ENCODE results near the gene DAAM1. TPM values are rescaled to one million over a fixed set of nuclear protein-coding genes. Genes with fewer than 3 reads are reported as not detected.

The DAAM1 gene
- total and polyA plus RNA-seq, 8 donors, result 6.2 to 26.7 (median 16.0) TPM

GRCh38 chr14:59189091-59189785 is 771 bp downstream of the DAAM1 start:
- peak overlapping the region; percentile 96 to 98 (median 97) for H3K27ac ChIP-seq
- H3K36me3 ChIP-seq, result no peaks in the 10 kb centered on the region
- no peaks in the 10 kb centered on the region for H3K27me3 ChIP-seq
- DNase-seq, result peak; percentile 30 to 87 (median 34)
- FAIRE-seq, result no peak
- H3K4me3 ChIP-seq, result peak overlapping the region; percentile 38 to 83 (median 68)
- TF ChIP-seq CTCF (IDR thresholded peaks at IDR 0.05), result no peak
- peaks cover 17 to 24% (median 18%) of the 10 kb centered on the region in 3 donors for H3K4me1 ChIP-seq
- intact Hi-C loops (cut with DNase I), result no loop called here
- ATAC-seq, result peak; percentile 38 to 57 (median 51)
- WGBS, 2 donors, result 0% methylated on average over 37 to 51 of the region's 51 CpGs
- H3K9me3 ChIP-seq, result no peaks in the 10 kb centered on the region

DNA sequence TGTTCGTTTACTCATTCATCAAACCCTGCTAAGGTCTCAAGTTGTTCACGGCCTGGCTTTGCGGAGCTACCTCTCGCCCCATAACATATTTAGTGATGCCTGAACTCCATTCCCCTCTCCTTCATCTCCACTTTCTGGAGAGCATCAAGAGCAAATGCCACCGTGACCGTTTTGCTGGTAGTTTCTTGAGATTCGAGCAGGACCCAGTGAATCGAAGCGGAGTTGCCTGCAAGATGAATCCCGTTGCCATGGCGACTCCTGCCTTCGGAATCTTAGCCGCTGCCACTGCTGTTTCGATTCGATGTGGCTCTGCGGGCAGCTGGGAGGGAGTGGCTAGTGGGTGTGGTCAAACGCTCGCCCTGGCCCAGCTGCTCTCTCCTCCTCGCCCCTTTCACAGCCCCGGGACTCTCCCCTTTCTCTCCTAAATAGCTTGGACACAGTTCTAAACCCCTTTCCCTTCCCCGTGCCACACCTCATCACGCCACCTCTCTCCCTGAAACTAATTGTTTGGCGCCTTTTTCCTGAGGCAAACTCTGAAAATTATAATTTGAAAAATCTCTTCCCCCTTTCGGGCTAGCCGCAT is 1.4 kb downstream of the DAAM1 start:
- H3K4me3 ChIP-seq, result peak overlapping the region; percentile 38 to 83 (median 68)
- TF ChIP-seq CTCF (IDR thresholded peaks at IDR 0.05), result no peak
- H3K27me3 ChIP-seq, result no peaks in the 10 kb centered on the region
- intact Hi-C loops (cut with DNase I), result no loop called here
- H3K36me3 ChIP-seq, result no peaks in the 10 kb centered on the region
- peak; percentile 82 to 93 (median 87) for DNase-seq
- peaks cover 22 to 24% (median 23%) of the 10 kb centered on the region in 3 donors for H3K4me1 ChIP-seq
- ATAC-seq, result peak; percentile 40 to 63 (median 54)
- no peaks in the 10 kb centered on the region for H3K9me3 ChIP-seq
- FAIRE-seq, result no peak
- H3K27ac ChIP-seq, result peak overlapping the region; percentile 96 to 98 (median 97)
- 2 to 3% methylated on average over 25 of the region's 25 CpGs for WGBS, 2 donors

GRCh38 chr14:59190372-59190771 is 1.9 kb downstream of the DAAM1 start:
- 25 to 32% methylated on average over 6 of the region's 6 CpGs for WGBS, 2 donors
- peak overlapping the region in 2 of 4 donors; percentile 64 to 83 for H3K4me3 ChIP-seq
- no peaks in the 10 kb centered on the region for H3K27me3 ChIP-seq
- no peak for TF ChIP-seq CTCF (IDR thresholded peaks at IDR 0.05)
- FAIRE-seq (no peak), ATAC-seq (no peak), DNase-seq (peak in 2 of 6 donors; percentile 13 to 21)
- H3K9me3 ChIP-seq, result no peaks in the 10 kb centered on the region
- intact Hi-C loops (cut with DNase I), result no loop called here
- H3K27ac ChIP-seq, result peak overlapping the region in 3 of 4 donors; percentile 96 to 98 (median 98)
- H3K36me3 ChIP-seq, result no peaks in the 10 kb centered on the region
- H3K4me1 ChIP-seq, result peaks cover 22 to 25% (median 24%) of the 10 kb centered on the region in 3 donors

- Histone ChIP-seq H3K4me3 (no peak overlapping the region), H3K27me3 (no peaks in the 10 kb centered on the region), H3K27ac (no peak overlapping the region), H3K36me3 (no peaks in the 10 kb centered on the region), H3K9me3 (no peaks in the 10 kb centered on the region), H3K4me1 (peaks cover 11 to 25% (median 22%) of the 10 kb centered on the region in 3 donors)
- 30 to 35% methylated on average over 2 of the region's 2 CpGs for whole genome bisulfite sequencing, 2 donors
- TF ChIP-seq CTCF (IDR thresholded peaks at IDR 0.05), result no peak
- ATAC-seq (peak in 2 of 4 donors; percentile 10 to 46), FAIRE-seq (no peak), DNase-seq (no peak)
- intact Hi-C loops (cut with DNase I), result no loop called here
Measured at GRCh38 chr14:59195912-59196311, 7.4 kb downstream of the DAAM1 start.
